Measurements from ENCODE around the gene COQ4. TPM values are rescaled to one million over a fixed set of nuclear protein-coding genes. Genes with fewer than 3 reads are reported as not detected.

COQ4 gene
- total and polyA plus RNA-seq, 2 of the 8 experiments (the other 6 are each of a cell fraction or from before 2014, with no cell fraction given): 32.3 to 58.8 TPM

DNA sequence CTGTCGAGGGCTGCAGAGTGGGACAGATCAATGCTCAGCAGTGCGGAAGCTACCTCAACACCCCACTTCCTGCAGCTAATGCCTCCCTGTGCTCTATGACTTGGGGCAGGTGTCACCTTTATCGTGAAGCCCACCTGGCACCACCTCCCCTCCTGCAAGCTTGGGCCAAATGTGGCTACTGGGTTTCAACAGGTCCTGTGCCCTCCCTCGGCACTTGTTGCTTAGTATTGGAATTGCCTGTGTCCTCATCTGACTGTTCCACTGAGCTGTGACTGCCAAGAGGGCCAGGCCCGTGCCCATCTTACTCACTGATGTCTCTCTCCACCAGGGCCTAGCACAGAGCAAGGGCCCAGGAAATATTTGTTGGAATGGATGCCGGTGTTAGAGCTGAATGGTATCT, 27.1 kb downstream of the COQ4 start (continued):
- TF ChIP-seq, protein P1, sequence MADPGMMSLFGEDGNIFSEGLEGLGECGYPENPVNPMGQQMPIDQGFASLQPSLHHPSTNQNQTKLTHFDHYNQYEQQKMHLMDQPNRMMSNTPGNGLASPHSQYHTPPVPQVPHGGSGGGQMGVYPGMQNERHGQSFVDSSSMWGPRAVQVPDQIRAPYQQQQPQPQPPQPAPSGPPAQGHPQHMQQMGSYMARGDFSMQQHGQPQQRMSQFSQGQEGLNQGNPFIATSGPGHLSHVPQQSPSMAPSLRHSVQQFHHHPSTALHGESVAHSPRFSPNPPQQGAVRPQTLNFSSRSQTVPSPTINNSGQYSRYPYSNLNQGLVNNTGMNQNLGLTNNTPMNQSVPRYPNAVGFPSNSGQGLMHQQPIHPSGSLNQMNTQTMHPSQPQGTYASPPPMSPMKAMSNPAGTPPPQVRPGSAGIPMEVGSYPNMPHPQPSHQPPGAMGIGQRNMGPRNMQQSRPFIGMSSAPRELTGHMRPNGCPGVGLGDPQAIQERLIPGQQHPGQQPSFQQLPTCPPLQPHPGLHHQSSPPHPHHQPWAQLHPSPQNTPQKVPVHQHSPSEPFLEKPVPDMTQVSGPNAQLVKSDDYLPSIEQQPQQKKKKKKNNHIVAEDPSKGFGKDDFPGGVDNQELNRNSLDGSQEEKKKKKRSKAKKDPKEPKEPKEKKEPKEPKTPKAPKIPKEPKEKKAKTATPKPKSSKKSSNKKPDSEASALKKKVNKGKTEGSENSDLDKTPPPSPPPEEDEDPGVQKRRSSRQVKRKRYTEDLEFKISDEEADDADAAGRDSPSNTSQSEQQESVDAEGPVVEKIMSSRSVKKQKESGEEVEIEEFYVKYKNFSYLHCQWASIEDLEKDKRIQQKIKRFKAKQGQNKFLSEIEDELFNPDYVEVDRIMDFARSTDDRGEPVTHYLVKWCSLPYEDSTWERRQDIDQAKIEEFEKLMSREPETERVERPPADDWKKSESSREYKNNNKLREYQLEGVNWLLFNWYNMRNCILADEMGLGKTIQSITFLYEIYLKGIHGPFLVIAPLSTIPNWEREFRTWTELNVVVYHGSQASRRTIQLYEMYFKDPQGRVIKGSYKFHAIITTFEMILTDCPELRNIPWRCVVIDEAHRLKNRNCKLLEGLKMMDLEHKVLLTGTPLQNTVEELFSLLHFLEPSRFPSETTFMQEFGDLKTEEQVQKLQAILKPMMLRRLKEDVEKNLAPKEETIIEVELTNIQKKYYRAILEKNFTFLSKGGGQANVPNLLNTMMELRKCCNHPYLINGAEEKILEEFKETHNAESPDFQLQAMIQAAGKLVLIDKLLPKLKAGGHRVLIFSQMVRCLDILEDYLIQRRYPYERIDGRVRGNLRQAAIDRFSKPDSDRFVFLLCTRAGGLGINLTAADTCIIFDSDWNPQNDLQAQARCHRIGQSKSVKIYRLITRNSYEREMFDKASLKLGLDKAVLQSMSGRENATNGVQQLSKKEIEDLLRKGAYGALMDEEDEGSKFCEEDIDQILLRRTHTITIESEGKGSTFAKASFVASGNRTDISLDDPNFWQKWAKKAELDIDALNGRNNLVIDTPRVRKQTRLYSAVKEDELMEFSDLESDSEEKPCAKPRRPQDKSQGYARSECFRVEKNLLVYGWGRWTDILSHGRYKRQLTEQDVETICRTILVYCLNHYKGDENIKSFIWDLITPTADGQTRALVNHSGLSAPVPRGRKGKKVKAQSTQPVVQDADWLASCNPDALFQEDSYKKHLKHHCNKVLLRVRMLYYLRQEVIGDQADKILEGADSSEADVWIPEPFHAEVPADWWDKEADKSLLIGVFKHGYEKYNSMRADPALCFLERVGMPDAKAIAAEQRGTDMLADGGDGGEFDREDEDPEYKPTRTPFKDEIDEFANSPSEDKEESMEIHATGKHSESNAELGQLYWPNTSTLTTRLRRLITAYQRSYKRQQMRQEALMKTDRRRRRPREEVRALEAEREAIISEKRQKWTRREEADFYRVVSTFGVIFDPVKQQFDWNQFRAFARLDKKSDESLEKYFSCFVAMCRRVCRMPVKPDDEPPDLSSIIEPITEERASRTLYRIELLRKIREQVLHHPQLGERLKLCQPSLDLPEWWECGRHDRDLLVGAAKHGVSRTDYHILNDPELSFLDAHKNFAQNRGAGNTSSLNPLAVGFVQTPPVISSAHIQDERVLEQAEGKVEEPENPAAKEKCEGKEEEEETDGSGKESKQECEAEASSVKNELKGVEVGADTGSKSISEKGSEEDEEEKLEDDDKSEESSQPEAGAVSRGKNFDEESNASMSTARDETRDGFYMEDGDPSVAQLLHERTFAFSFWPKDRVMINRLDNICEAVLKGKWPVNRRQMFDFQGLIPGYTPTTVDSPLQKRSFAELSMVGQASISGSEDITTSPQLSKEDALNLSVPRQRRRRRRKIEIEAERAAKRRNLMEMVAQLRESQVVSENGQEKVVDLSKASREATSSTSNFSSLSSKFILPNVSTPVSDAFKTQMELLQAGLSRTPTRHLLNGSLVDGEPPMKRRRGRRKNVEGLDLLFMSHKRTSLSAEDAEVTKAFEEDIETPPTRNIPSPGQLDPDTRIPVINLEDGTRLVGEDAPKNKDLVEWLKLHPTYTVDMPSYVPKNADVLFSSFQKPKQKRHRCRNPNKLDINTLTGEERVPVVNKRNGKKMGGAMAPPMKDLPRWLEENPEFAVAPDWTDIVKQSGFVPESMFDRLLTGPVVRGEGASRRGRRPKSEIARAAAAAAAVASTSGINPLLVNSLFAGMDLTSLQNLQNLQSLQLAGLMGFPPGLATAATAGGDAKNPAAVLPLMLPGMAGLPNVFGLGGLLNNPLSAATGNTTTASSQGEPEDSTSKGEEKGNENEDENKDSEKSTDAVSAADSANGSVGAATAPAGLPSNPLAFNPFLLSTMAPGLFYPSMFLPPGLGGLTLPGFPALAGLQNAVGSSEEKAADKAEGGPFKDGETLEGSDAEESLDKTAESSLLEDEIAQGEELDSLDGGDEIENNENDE (IDR thresholded peaks at IDR 0.05; ENCODE audit: insufficient replicate concordance, low read length): no peak
- TF ChIP-seq, protein P2, sequence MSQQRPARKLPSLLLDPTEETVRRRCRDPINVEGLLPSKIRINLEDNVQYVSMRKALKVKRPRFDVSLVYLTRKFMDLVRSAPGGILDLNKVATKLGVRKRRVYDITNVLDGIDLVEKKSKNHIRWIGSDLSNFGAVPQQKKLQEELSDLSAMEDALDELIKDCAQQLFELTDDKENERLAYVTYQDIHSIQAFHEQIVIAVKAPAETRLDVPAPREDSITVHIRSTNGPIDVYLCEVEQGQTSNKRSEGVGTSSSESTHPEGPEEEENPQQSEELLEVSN (IDR thresholded peaks at IDR 0.05): no peak
- TF ChIP-seq RBBP5 (IDR thresholded peaks at IDR 0.05; ENCODE audit: borderline replicate concordance, low read depth, low read length) (no peak), POU5F1 (IDR thresholded peaks at IDR 0.05; ENCODE audit: low read depth, low read length) (no peak), RXRA (IDR thresholded peaks at IDR 0.05; ENCODE audit: insufficient read depth, low read depth, low read length) (no peak), TBP (IDR thresholded peaks at IDR 0.05; ENCODE audit: low read depth, low read length) (no peak), JUN (IDR thresholded peaks at IDR 0.05; ENCODE audit: low read depth, low read length) (no peak)
